HG02885 (cell line): Measurements from ENCODE around the gene HNRNPC.
"Not testable (repeated sequence)": the region's sequence is repeated elsewhere in the genome, so short reads cannot be mapped to it uniquely, and the experiment has no call there.

Experiments
- ATAC-seq: cut with Tn5 transposase; IDR thresholded peaks from one replicate; pipeline ENCODE4 v1.9.1; 2021; ENCODE audit warnings: mild to moderate bottlenecking; ENCODE audit not compliant: unreplicated experiment, poor library complexity

Gene HNRNPC

DNA sequence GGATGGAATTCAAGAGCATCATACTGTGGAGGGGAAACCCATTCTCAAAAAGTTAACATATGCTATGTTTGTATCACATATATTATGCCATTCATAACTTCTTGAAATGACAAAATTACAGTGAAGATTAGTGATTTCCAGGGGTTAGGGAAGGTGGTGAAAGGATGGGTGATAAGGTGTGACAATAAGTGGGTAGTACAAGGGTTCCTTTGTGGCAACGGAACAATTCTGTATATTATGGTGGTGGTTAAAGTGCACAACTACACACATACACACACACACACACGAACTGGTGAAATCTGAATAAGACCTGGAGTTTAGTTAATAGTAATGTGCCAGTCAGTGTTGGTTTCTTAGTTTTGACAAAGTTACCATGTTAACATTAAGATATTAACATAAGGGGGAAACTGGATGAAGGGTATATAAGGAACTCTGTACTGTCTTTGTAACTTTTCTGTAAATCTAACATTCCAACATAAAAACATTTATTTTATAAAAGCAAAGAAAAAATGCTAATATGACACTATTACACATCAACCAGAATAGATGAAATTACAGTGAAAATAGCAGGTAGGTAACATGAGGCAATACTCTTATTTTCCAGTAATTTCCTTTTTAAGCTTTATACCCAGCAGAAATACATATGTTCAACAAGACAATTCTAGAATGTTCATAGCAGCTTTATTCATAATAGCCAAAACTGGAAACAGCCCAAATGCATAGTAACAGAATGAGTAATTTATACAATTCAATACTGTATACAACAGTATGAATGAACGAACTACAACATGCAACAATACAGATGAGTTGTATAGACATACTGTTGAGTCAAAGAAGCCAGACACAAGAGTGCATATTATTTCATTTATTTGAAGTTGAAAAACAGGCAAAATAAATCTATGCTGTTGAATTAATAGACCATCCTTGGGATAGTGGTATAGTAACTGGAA is 69.4 kb downstream of the HNRNPC start:
- ATAC-seq = no peak

DNA sequence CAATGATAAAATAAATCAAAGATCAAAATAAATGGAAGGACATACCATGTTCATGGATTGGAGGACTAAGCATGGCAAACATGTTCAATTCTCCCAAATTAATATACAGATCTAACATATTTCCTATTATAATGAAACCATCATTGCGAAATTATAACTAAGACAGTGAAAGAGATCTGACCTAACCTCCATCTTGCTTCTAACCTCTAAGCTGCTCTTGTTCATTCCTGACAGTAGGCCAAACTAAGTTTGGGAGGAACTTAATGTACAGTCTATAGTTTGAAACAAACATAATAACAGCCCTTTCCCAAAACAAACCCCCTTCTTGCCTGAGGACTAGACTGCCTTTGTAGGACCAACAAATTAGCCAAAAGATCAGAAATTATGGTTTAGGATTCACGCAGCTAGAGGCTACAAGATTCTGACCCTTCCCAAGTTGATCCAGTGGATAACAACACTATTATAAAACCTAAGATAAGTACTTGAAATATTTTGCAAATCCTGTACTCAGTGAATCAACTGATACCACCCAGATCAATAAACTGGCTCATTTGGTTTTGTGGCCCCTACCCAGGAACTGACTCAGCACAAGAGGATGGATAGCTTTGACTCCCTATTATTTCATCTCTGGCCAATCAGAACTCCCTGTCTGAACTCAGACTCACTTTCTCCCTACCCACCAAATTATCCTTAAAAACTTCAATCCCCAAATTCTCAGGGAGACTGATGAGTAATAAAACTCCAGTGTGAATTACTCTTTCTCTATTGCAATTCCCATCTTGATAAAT is 71.6 kb downstream of the HNRNPC start:
- ATAC-seq = no peak

DNA sequence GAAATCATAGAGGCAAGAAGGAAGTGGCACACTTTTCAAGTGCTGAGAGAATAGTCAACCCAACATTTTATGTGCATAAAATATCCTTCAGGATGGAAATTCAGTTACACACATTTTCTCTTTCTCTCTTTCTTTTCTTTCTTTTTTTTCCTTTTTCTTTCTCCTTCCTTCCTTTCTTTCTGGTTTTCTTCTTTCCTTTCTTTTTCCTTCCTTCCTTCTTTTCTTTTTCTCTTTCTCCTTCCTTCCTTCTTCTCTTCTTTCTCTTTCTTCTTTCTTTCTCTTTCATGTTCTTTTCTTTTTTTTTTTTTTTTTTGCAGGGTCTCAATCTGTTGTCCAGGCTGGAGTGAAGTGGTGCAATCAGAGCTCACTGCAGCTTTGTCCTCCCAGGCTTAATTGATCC is 74.6 kb downstream of the HNRNPC start:
- no peak for ATAC-seq

DNA sequence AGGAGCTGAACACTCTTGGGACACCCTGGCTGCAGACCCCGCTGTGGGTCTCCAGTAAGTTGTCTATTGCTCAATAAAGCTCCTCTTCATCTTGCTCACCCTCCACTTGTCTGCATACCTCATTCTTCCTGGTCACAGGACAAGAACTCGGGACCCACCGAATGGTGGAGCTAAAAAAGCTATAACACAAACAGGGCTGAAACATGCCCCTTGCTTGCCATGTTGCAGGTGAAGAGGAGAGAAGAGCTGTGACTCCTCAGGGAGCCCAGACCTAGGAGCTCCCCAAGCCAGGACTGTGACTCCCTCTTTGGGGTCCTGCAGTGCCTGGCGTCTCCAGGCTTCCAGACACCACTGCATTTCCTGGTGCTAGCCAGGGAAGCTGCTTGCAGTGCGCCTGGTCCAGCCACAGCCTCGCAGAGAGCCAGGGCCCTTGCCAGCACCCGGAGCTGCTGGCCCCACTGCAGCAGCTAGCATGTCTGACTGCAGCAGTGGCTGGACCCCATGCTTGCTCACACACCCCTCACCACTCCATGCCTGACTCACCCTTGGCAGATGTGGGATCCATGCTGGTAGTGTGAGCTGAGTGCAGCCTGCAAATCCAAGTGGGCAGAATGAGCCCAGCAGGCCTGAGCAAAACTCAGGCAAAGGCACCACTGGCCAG is 76.2 kb downstream of the HNRNPC start:
- ATAC-seq = no peak

DNA sequence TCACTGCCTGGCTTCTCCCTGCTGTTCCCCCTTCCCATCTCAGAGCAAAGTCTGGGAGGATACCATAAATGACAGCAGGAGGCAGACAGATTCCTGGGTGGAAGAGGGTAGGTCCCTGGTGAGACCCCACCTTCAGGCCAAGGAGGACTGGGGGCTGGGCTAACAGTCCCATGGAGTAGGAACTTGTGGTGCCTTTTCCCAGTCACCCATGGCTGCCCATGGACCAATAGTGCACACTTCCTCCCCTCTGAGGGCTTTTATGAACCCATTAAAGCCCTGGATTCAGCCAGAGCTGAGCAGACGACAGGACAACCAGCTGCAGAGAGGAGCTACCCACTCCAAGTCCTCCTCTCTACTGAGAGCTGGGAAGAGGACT is 76.8 kb downstream of the HNRNPC start:
- no peak for ATAC-seq

DNA sequence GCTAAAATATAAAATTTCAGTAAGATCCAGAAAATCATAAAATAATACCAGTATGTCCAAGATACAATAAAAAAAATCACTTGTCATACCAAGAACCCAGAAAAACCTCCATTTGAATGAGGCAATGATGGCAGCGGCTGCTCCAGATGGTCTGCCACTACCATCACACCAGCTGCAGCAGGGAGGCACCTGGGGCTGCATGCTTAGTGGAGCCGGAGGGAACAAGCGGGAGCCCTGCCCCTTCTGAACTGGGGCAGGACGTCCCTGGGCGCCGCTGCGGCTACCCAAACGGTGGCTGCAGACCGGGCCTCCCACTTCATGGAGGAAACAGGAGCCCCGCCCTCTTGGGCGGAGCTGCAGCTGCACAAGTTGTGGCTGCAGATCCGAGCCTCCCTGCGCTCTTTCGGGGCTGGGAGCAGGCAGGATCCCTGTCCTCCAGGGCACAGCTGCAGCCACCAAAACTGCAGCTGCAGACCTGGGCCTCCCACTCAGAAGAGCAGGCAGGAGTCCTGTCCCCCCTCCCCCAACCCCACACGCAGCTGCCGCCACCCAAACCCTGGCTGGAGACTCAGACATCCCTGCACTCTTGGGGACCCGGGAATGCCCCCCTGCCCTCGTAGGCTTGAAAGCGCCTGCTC is 77.3 kb downstream of the HNRNPC start:
- peak; percentile 99 for ATAC-seq

DNA sequence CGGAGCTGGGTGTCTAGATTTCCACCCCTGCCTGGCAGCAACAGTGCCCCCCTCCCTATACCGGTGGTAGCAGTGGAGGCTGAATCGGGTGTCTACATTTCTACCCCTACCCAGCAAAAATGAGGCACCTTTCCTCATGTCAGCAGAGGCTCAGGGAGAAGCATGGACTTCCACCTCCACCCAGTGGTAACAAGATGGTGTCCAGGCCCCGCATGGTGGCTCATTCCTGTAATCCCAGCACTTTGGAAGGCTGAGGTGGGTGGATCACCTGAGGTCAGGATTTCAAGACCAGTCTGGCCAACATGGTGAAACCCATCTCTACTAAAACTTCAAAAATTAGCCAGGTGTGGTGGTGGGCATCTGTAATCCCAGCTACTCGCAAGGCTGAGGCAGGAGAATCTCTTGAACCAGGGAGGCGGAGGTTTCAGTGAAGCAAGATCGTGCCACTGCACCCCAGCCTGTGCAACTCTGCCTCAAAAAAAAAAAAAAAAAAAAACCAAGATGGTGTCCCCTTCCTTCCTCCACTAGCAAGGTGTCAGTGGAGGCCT is 77.9 kb downstream of the HNRNPC start:
- ATAC-seq = no peak

DNA sequence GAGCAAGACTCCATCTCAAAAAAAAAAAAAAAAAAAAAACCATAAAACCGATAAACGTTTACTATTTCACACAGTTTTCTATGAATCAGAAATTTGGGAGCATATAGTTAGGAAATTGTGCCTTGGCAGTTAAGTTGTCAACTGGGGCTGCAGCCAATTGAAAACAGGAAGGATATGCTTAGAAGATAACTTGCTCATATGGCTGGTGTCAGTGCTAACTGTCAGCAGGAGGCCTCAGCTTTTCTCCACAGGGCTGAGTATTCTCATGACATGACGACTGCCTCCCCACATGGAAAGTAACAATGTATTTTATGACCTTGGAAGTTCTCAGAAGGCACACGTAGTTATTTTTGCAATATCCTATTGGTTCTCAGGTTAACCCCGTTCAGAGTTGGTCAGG is 83.8 kb downstream of the HNRNPC start:
- no peak for ATAC-seq

DNA sequence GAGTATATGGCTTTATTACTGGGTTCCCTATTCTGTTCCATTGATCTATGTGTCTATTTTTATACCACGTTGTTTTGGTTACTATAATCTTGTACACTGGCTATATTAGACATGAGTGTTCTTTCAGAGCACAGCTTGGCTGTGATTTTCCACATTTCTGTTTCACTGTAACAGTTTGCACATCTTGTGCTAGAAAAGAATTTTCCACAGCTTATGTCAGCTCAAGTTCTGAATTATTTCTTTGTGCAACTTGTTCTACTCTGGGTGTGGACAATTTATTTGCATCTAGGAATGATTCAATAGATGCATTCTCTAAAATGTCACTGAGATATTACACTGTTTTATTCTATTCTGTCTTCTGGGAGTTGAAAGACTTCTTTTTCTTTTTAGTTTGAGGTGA is 85.0 kb downstream of the HNRNPC start:
- no peak for ATAC-seq

DNA sequence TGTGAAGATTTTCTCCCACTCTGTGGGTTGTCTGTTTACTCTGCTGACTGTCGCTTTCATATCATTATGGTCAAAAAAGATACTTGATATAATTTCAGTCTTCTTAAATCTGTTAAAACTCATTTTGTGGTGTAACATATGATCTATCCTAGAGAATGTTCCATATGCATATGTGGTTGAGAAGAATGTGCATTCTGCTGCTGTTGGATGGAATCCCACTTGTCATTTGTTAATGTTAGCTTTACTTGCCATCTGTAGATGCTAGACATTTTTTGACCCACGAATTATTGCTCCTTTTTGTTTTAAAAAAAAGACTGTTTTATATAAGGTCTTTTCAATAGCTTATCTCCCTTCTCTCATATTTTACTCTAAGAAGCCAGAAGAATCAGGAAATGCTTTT is 87.1 kb downstream of the HNRNPC start:
- ATAC-seq = no peak

DNA sequence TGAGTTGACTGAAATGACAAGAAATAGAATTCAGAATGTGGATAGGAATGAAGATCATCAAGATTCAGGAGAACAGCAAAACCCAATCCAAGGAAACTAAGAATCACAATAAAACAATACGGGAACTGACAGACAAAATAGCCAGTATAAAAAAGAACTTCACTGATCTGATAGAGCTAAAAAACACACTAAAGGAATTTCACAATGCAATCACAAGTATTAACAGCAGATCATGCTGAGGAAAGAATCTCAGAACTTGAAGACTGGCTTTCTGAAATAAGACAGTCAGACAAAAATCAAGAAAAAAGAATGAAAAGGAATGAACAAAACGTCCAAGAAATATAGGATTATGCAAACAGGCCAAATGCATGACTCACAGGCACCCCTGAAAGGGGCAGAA is 98.1 kb downstream of the HNRNPC start:
- ATAC-seq = no peak

DNA sequence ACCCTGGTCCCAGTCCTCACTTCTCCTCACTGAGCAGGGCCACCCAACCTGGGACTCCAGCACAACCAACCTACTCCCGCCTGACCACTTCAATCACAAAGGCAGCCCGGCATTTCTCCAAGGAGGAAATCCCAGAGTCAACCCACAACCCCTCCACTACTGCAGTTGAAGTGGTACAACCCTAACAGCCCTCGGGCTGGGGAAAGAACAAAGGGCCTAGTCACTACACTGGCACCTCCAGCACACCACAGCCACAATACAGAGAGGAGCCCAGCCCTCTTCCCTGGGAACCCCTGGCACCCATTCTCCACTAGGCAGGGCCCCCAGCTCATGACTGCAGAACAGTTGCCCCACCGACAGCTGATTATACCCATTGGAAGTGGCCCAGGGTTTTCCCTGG is 99.7 kb downstream of the HNRNPC start:
- no peak for ATAC-seq

DNA sequence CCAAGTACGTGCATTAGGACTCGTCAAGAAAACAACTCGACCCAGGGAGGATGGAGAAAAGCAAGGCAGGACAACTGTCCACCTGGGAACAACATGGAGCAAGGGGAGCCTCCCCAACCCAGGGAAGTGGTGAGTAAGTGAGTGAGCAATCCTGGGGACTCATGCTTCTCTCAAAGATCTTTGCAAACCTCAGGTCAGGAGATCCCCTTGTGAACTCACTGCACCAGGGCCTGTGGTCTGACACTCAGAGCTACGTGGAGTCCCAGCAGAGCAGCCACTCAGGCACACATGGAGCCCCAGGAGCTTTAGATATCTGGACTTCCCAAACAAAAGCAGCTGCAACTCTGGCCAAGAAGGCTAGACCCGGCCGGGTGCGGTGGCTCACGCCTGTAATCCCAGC is 101.2 kb downstream of the HNRNPC start:
- no peak for ATAC-seq

DNA sequence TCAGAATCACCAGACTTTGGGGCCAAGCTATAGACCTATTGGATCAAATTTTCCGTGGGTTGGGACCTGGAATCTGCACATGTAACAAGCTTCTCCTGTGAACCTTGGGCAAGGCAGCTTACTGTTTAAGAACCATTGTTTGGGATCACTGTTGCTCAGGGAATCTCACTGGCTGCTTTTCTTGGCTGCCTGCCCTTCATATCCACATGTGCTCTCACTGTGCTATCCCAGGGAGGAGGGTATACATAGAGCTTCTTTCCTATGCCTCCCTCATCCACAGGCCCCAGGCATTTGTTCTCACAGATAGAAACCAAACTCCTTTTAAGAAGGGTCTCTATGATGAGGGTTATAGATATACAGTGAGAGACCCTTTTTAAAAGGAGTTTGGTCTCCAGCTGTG is 103.6 kb downstream of the HNRNPC start:
- ATAC-seq = not testable (repeated sequence)

DNA sequence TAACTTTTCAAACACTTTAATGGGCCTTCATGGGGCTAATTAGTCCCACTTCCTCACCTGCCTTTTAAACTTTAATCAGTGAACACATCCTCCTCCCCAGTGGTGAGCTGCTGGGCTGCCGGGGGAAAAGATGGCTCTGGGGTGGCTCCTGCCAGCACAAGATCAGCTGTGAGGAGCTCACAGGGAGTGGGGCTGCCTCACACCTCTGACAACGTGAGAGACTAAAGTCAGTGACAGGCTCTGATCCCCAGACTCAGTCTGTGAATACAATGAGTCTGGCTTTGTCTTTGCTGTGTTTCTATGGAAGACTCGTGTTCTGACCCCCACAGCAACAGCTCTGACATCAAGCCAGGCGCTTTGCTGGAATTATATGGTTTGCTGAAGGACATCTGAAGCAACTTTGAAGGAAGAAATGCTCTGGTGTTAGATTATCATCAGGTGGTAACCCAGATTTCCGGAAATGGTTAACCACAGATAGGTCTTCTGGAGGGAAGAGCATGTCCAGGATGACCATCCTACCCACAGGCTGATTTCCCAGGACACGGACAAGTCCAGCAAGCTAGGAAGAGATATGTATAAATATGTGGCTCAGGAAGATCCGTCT is 104.1 kb downstream of the HNRNPC start:
- ATAC-seq = not testable (repeated sequence)

DNA sequence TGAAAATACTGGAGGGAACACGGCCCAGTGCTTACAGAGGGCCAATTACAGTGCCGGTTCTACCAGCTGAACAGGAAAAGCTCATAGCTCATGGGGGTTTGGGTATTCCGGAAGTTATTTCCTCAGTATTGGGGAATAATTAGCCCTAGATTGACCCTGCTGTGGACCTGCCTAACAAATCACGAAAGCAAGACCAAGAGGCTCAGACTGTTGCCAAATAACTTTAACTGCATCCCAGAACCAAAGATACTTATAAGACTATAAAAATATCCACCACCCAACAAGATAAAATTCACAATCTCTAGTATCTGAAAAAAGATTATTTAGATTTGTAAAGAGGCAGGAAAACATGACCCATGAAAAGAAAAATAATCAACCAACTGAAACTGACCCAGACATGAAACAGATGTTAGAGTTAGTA is 105.4 kb downstream of the HNRNPC start:
- no peak for ATAC-seq

DNA sequence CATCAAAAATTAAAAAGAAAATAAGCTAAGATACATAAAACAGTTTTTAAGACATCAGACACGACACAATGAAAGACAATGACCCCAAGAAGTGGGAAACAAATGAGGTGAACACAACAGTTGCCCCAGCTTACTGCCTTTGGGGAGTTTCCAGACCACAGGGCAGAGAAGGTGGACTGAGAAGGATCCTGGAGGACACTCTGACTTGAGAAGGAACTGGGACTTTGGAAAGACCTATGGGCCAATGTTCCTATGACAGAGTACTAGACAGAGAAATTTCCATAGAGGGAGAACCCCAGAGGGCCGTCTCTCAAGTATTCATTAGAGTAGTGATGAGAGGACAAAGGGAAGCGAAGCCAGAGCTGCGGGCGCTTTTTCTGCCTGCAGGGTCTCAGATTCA is 107.2 kb downstream of the HNRNPC start:
- ATAC-seq = no peak

DNA sequence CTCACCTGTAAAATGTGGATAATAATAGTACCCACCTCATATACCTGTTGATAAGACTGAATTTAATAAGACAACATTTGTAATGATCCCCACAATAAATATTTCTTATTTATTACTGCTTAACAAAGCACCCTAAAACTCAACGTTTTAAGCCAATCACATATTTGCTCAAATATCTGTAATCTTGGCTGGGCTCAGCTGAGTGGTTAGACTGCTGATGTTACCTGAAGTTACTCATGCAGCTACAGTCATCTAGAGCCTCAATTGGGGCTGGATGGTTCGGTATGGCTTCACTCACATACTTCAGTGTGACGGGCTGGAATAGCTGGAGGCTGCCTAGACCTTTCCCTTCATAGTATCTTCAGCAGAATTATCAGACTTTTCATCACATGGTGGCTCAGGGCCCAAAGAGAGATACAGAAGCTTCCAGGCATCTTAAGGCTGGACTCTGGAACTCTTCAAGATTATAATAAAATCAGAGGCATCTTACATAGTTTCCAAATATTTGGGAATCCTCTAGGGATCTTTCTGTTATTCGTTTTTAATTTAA is 109.1 kb downstream of the HNRNPC start:
- no peak for ATAC-seq
